IMR-90 (cell line): Measurements from ENCODE around the gene ENO3. TPM values are rescaled to one million over a fixed set of nuclear protein-coding genes. Genes with fewer than 3 reads are reported as not detected.
A peak's percentile ranks its signal among the peaks of the same experiment; 100 is the strongest.

Source experiments
- ATAC-seq: fragments of 200-7000 bp; cut with Tn5 transposase; 2 replicates; pipeline ENCODE4 v1.9.1; 2020; ENCODE audit warnings: low read depth, mild to moderate bottlenecking, moderate library complexity
- BruUV-seq: library from RNA; stranded (reverse); fragments of 400-500 nt; replicated peaks from 2 replicates; lab custom pipeline; 2021; lab: Mats Ljungman, UMichigan
- CTCF ChIA-PET: fragments of 300-600 bp; formaldehyde crosslinking; extraction: SDS; loops from one replicate; lab custom pipeline; 2021; ENCODE audit warnings: antibody characterized with exemption; lab: Yijun Ruan, JAX
- POLR2A ChIA-PET: fragments of 300-600 bp; sonication (Branson Sonifier 250); formaldehyde crosslinking; loops from one replicate; lab custom pipeline; 2022; ENCODE audit warnings: antibody characterized with exemption; ENCODE audit not compliant: unreplicated experiment; lab: Charles Lee
- DNase-seq: peaks from one replicate; pipeline ENCODE4 v3.0.0; 2013
- H2AFZ ChIP-seq: replicated peaks from 2 replicates; pipeline ENCODE3; 2013; ENCODE audit warnings: low read length, mild to moderate bottlenecking; ENCODE audit not compliant: poor library complexity
- H2AK5ac ChIP-seq: 2 replicates; pipeline ENCODE4 v1.6.1; 2013; ENCODE audit warnings: low read depth, low read length, inconsistent platforms
- H2AK9ac ChIP-seq: replicated peaks from 2 replicates; pipeline ENCODE3; 2013; ENCODE audit warnings: mild to moderate bottlenecking, low read depth, low read length, moderate library complexity; ENCODE audit not compliant: poor library complexity
- H2BK120ac ChIP-seq: 2 replicates; pipeline ENCODE4 v1.6.1; 2013; ENCODE audit warnings: low read depth, low read length, inconsistent platforms
- H2BK15ac ChIP-seq: 3 replicates; pipeline ENCODE4 v1.6.1; 2013; ENCODE audit warnings: low read depth, low read length, inconsistent platforms
- H2BK20ac ChIP-seq: 2 replicates; pipeline ENCODE4 v1.6.1; 2013; ENCODE audit warnings: low read depth, mild to moderate bottlenecking, inconsistent platforms, low read length, moderate library complexity
- H2BK5ac ChIP-seq: 2 replicates; pipeline ENCODE4 v1.6.1; 2013; ENCODE audit warnings: mild to moderate bottlenecking, low read depth, low read length, inconsistent platforms; ENCODE audit not compliant: poor library complexity, severe bottlenecking
- H3K14ac ChIP-seq: replicated peaks from 2 replicates; pipeline ENCODE4 v1.6.1; 2013; ENCODE audit warnings: low read depth, low read length, inconsistent platforms
- H3K18ac ChIP-seq: 2 replicates; pipeline ENCODE4 v1.6.1; 2013; ENCODE audit warnings: low read depth, low read length, control low read depth
- H3K23ac ChIP-seq: 2 replicates; pipeline ENCODE4 v1.6.1; 2013; ENCODE audit warnings: low read depth, low read length, inconsistent platforms
- H3K27ac ChIP-seq: 2 replicates; pipeline ENCODE4 v1.5.1; 2013; ENCODE audit warnings: mild to moderate bottlenecking, control low read depth, low read length; ENCODE audit not compliant: insufficient read depth
- H3K27me3 ChIP-seq: 2 replicates; pipeline ENCODE4 v1.6.1; 2013; ENCODE audit warnings: low read length; ENCODE audit not compliant: control insufficient read depth, insufficient read depth
- H3K36me3 ChIP-seq: 2 replicates; pipeline ENCODE4 v1.6.1; 2013; ENCODE audit warnings: low read length, mixed read lengths; ENCODE audit not compliant: control insufficient read depth, insufficient read depth
- H3K4ac ChIP-seq: 2 replicates; pipeline ENCODE4 v1.6.1; 2013; ENCODE audit warnings: low read depth, low read length, inconsistent platforms
- H3K4me1 ChIP-seq: 2 replicates; pipeline ENCODE4 v1.6.1; 2013; ENCODE audit warnings: low read length, mixed read lengths; ENCODE audit not compliant: control insufficient read depth, insufficient read depth
- H3K4me2 ChIP-seq: 2 replicates; pipeline ENCODE4 v1.6.1; 2013; ENCODE audit warnings: low read depth, mild to moderate bottlenecking, control low read depth, low read length, moderate library complexity
- H3K4me3 ChIP-seq: 2 replicates; pipeline ENCODE4 v1.5.1; 2013; ENCODE audit warnings: low read depth, mild to moderate bottlenecking, control low read depth, low read length, moderate library complexity; ENCODE audit not compliant: insufficient read depth
- H3K56ac ChIP-seq: 2 replicates; pipeline ENCODE4 v1.6.1; 2013; ENCODE audit warnings: low read length, inconsistent platforms; ENCODE audit not compliant: insufficient read depth; ENCODE audit errors: extremely low read depth
- H3K79me1 ChIP-seq, 2 experiments: 2 replicates each; pipeline ENCODE4 v1.6.1; 2013; ENCODE audit warnings: low read length in 2 of 2, inconsistent platforms in 1 of 2, low read depth in 1 of 2
- H3K9ac ChIP-seq: 2 replicates; pipeline ENCODE4 v1.6.1; 2013; ENCODE audit warnings: low read depth, low read length, control low read depth
- H3K9me1 ChIP-seq: 2 replicates; pipeline ENCODE4 v1.6.1; 2013; ENCODE audit warnings: low read length, inconsistent platforms; ENCODE audit not compliant: insufficient read depth
- H3K9me3 ChIP-seq: 2 replicates; pipeline ENCODE4 v1.6.1; 2013; ENCODE audit warnings: low read length; ENCODE audit not compliant: control insufficient read depth, insufficient read depth
- H4K20me1 ChIP-seq: 2 replicates; pipeline ENCODE4 v1.6.1; 2013; ENCODE audit warnings: low read length, inconsistent platforms; ENCODE audit not compliant: insufficient read depth
- H4K5ac ChIP-seq: 2 replicates; pipeline ENCODE4 v1.6.1; 2013; ENCODE audit warnings: mild to moderate bottlenecking, low read depth, low read length, control low read depth
- H4K8ac ChIP-seq, 2 experiments: 2 replicates each; pipeline ENCODE4 v1.6.1; 2013; ENCODE audit warnings: low read depth in 2 of 2, low read length in 2 of 2, control low read depth in 1 of 2, inconsistent platforms in 1 of 2
- H4K91ac ChIP-seq: 2 replicates; pipeline ENCODE4 v1.6.1; 2013; ENCODE audit warnings: low read depth, low read length, inconsistent platforms; ENCODE audit not compliant: insufficient read depth
- CEBPB ChIP-seq: IDR thresholded peaks from 2 replicates; pipeline ENCODE4 v1.6.1; 2012; ENCODE audit warnings: low read depth, low read length, improper control_type of control experiment
- CHD1 ChIP-seq: IDR thresholded peaks from 2 replicates; pipeline ENCODE4 v1.6.1; 2012; ENCODE audit warnings: low read depth, low read length, improper control_type of control experiment
- CTCF ChIP-seq: conservative IDR thresholded peaks from 2 replicates; pipeline ENCODE4 v1.5.1; 2012; ENCODE audit warnings: mild to moderate bottlenecking, low read depth, low read length, improper control_type of control experiment
- FOS ChIP-seq: fragments of 150-350 bp; IDR thresholded peaks from 2 replicates; pipeline ENCODE4 v1.6.1; 2016; ENCODE audit warnings: low read depth, low read length
- MAFK ChIP-seq: IDR thresholded peaks from 2 replicates; pipeline ENCODE4 v1.6.1; 2012; ENCODE audit warnings: low read depth, low read length, improper control_type of control experiment
- MAZ ChIP-seq: IDR thresholded peaks from 2 replicates; pipeline ENCODE4 v1.6.1; 2012; ENCODE audit warnings: low read depth, mild to moderate bottlenecking, low read length, improper control_type of control experiment, moderate library complexity, borderline replicate concordance
- NFE2L2 ChIP-seq: fragments of 150-350 bp; IDR thresholded peaks from 2 replicates; pipeline ENCODE4 v1.6.1; 2016; ENCODE audit warnings: low read depth, mild to moderate bottlenecking, low read length
- POLR2A ChIP-seq: IDR thresholded peaks from 2 replicates; pipeline ENCODE4 v1.6.1; 2012; ENCODE audit warnings: mild to moderate bottlenecking, low read depth, low read length
- RAD21 ChIP-seq: IDR thresholded peaks from 2 replicates; pipeline ENCODE4 v1.6.1; 2012; ENCODE audit warnings: low read length, improper control_type of control experiment
- SMC3 ChIP-seq: fragments of 150-350 bp; IDR thresholded peaks from 2 replicates; pipeline ENCODE4 v1.6.1; 2016; ENCODE audit warnings: low read depth, mild to moderate bottlenecking, antibody characterized with exemption, low read length, moderate library complexity
- USF2 ChIP-seq: fragments of 150-350 bp; IDR thresholded peaks from 2 replicates; pipeline ENCODE4 v1.6.1; 2017; ENCODE audit warnings: mild to moderate bottlenecking, antibody characterized with exemption, low read length, low read depth
- WGBS, 2 experiments: methylation state at CpG; one replicate each; pipeline versions ENCODE4 v1.1.5 to v1.1.7; 2013; ENCODE audit warnings: missing lambda C conversion rate in 2 of 2; ENCODE audit not compliant: insufficient read length in 1 of 2; ENCODE audit errors: extremely low coverage in 2 of 2; 5-methylcytosine and 5-hydroxymethylcytosine counted together
- dilution Hi-C: fragments of 300-500 bp; cut with HindIII; formaldehyde crosslinking; loops from one replicate; pipeline ENCODE4 v1.14.3; 2018; ENCODE audit warnings: low sequenced_read_pairs; ENCODE audit not compliant: unreplicated experiment
- in situ Hi-C: fragments of 300-500 bp; cut with MboI; formaldehyde crosslinking; loops from 3 replicates; pipeline ENCODE4 v1.14.3; 2019; ENCODE audit warnings: low sequenced_read_pairs, inconsistent platforms, mixed read lengths
- intact Hi-C: fragments of 100-400 bp; cut with micrococcal nuclease; formaldehyde crosslinking; loops from 2 replicates; pipeline ENCODE4 v1.10.0; 2022
- polyA plus RNA-seq, 3 experiments: library from polyadenylated mRNA; depleted of rRNA; stranded (reverse); fragments of >200 nt; gene quantifications; 2 replicates each; pipeline ENCODE4 v1.2.3, GENCODE V29; 2012; ENCODE audit warnings: low replicate concordance in 1 of 3
- total RNA-seq: library from RNA; depleted of rRNA; stranded (reverse); fragments of >200 nt; gene quantifications from 2 replicates; pipeline ENCODE4 v1.2.3, GENCODE V29; 2012
- TF ChIP-seq, protein P1 (sequence below): fragments of 150-350 bp; IDR thresholded peaks from 2 replicates; pipeline ENCODE4 v1.6.1; 2016; ENCODE audit warnings: low read depth, mild to moderate bottlenecking, low read length, moderate library complexity, borderline replicate concordance

The ENO3 gene
- total and polyA plus RNA-seq, 2 of the 4 experiments (the other 2 are of a cell fraction) = 1.4 to 5.1 TPM

DNA sequence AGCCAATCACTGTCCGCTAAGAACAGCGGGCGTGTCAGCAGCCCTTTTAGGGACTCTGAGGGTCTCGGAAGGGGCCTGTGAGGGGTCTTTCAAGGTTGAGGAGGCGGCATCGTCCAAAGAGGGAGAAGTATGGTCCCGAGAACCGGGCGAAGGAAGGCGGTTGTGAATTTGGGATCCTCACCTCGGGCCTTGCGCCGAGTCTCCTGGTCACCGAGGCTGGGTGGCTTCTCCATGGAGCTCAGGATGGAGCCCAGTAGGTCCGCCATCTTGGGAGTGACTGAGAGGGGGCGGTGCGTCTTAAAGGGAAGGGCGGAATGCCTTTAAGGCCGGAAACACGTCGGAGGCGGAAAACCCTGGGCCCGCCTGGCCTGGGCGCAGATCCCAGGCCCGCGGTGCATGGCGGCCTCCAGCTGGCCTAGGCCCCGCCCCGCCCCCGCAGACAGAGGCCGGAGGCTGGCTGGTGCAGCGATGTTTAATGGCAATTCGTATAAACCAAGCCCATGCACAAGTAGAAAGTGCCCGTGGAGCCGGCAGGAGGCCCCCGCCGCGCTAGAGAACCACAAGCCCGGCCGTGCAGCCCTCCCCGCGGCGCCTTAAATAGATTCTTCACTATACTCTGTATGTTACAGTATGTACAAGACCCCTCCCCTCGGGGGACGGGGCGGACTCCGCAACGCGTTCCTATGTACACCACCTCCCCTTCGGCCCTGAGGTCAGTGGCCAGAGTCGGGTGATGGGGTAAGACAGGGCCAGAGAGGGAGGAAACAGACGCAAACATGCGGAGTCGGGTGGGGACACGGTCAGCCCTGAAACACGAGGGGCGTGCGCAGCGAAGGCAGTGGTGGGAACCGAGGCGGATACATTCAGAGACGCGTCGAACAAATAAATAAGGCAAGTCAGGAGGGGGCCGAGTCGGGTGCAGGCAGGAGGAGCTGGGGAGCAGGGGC is 16.9 kb downstream of the ENO3 start, which contains the start of gene SPAG7:
TSS of gene SPAG7 (minus strand) at position 279 of the 947 bp plus-strand sequence. CDS start at position 266, 13 bp downstream.
- POLR2A ChIA-PET = interaction anchor here (0.6 to 3.0 kb wide), 6 partner anchors 14 to 159 kb away, joined by 4 to 19 read pairs (median 7); partner anchors contain the start of genes ENO3, PFN1, RNF167 and SLC25A11
- TF ChIP-seq, protein P1, sequence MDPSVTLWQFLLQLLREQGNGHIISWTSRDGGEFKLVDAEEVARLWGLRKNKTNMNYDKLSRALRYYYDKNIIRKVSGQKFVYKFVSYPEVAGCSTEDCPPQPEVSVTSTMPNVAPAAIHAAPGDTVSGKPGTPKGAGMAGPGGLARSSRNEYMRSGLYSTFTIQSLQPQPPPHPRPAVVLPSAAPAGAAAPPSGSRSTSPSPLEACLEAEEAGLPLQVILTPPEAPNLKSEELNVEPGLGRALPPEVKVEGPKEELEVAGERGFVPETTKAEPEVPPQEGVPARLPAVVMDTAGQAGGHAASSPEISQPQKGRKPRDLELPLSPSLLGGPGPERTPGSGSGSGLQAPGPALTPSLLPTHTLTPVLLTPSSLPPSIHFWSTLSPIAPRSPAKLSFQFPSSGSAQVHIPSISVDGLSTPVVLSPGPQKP = no peak
- TF ChIP-seq CTCF (peak; percentile 21; the same call in 1 of the 2 replicates), MAZ (peak; percentile 61; the same call in 1 of the 2 replicates), CHD1 (no peak), FOS (no peak), RAD21 (peak; percentile 55), NFE2L2 (no peak), POLR2A (peak; percentile 57), MAFK (no peak), USF2 (peak; percentile 46; the same call in 1 of the 2 replicates), SMC3 (peak; percentile 31; the same call in 1 of the 2 replicates), CEBPB (no peak)
- peak within 1 kb of the TSS; percentile 100 for H3K4ac ChIP-seq
- H3K14ac ChIP-seq = peak within 1 kb of the TSS; percentile 98
- peaks cover 14% of the 10 kb centered on the region for H3K4me1 ChIP-seq
- H3K4me2 ChIP-seq = peak within 1 kb of the TSS; percentile 73
- dilution Hi-C loops (no loop called here), intact Hi-C loops (loop anchor here (1.0 to 5.0 kb wide), 2 partner anchors 20 to 61 kb away; partner anchors contain the start of gene PFN1), in situ Hi-C loops (no loop called here)
- no peaks in the 10 kb centered on the region for H3K27me3 ChIP-seq
- peaks cover 20 to 69% of the 10 kb centered on the region in 2 experiments for H3K79me1 ChIP-seq
- H4K91ac ChIP-seq = peak within 1 kb of the TSS; percentile 99
- no TSS peak for BruUV-seq
- H4K20me1 ChIP-seq = peaks cover 3% of the 10 kb centered on the region; the same call in 1 of the 2 replicates
- H3K36me3 ChIP-seq = peaks cover 19% of the 10 kb centered on the region
- H3K18ac ChIP-seq = peak within 1 kb of the TSS; percentile 87
- ATAC-seq = peak; percentile 70
- H4K5ac ChIP-seq = peak within 1 kb of the TSS; percentile 80
- peak within 1 kb of the TSS; percentile 87 for H3K27ac ChIP-seq
- no peaks in the 10 kb centered on the region for H3K9me3 ChIP-seq
- peaks cover 17% of the 10 kb centered on the region for H3K9me1 ChIP-seq
- peak within 1 kb of the TSS; percentile 96 to 97 for H4K8ac ChIP-seq
- peak within 1 kb of the TSS; percentile 100 for H2AK5ac ChIP-seq
- peak within 1 kb of the TSS; percentile 89 for H3K23ac ChIP-seq
- H3K56ac ChIP-seq = peak within 1 kb of the TSS; percentile 99
- H2BK20ac ChIP-seq = peak within 1 kb of the TSS; percentile 44
- 3% methylated on average over 13 of the region's 66 CpGs; no CpG with 5 or more reads in 1 of the 2 experiments for WGBS, 2 experiments
- peak within 1 kb of the TSS; percentile 99 for H3K9ac ChIP-seq
- peak within 1 kb of the TSS; percentile 100 for H2AK9ac ChIP-seq
- H2BK5ac ChIP-seq = peak within 1 kb of the TSS; percentile 94
- peak within 1 kb of the TSS; percentile 67; the same call in 2 of the 3 replicates for H2BK15ac ChIP-seq
- peak; percentile 98 for DNase-seq
- CTCF ChIA-PET = interaction anchor here (0.9 to 1.7 kb wide), 4 partner anchors 19 to 65 kb away, joined by 3 to 11 read pairs (median 4); partner anchors contain the start of genes CAMTA2, CHRNE, RNF167 and SLC25A11
- peak within 1 kb of the TSS; percentile 91 for H2AFZ ChIP-seq
- H3K4me3 ChIP-seq = peak within 1 kb of the TSS; percentile 58
- H2BK120ac ChIP-seq = peak within 1 kb of the TSS; percentile 85
